ENCODE data around the gene MAP1LC3B2.

Gene MAP1LC3B2

DNA sequence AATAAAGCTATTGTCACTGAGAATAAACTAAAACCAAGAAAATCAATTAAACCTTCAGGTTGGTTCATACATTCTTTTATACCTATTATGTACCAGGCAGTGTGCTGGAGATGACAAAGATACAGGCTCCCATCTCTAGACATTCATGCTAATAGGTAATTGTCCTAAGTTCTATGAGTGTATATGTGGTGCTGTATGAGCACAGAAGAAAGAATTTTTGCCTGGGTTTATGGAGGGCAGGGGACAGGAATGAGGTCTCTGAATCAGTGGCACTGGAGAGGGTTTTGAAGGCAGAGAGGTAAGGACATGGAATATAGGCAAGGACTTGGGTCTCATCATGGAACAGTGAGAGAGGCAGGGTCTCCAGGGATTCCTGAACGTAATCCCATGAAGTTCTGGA lies 38.7 kb downstream of the MAP1LC3B2 start:
- no peak for DNase-seq

DNA sequence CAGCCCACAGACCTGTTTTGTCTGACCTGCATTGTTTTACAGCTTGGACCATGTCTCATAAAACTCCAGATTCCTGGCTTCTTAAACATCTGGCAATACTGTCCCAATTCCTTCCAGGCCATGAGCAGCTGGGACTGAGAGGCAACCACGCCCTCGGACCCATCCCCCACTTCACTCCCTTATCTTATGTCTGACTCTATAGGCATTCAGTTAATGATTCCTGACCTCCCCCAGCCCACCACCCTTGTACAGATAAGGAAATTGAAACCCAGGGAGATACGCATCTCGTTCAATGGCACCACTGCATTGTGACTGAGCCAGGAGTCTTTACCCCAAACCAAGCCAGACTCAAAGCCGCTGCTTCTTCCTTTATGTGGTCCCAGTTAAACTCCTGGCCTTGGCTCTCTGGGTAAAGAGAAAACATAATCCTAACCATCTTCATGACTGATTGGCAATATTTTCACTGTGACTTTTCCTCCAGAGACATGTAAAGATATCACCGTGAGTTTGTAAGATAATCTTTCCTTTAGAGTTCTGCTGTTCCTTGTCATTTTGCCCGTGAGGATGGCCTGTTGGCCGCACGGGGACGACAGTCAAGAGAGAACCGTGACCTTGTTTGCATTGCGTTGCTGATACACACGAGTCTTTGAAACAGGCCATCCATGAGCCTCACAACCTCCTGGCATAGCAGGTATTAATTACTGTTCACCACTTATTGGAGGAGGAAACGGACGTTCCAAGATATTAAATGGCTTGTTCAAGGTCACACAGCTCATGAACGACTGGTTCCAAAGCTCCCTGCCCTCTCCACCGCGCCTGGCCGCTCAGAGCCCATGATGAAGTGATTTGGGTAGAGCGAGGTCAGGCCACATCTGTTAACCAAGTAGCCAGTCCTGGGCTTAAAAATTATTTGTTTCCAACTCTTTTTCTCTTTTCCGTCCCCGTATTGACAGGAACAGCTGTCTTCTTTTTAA lies 39.4 kb downstream of the MAP1LC3B2 start:
- DNase-seq = no peak

DNA sequence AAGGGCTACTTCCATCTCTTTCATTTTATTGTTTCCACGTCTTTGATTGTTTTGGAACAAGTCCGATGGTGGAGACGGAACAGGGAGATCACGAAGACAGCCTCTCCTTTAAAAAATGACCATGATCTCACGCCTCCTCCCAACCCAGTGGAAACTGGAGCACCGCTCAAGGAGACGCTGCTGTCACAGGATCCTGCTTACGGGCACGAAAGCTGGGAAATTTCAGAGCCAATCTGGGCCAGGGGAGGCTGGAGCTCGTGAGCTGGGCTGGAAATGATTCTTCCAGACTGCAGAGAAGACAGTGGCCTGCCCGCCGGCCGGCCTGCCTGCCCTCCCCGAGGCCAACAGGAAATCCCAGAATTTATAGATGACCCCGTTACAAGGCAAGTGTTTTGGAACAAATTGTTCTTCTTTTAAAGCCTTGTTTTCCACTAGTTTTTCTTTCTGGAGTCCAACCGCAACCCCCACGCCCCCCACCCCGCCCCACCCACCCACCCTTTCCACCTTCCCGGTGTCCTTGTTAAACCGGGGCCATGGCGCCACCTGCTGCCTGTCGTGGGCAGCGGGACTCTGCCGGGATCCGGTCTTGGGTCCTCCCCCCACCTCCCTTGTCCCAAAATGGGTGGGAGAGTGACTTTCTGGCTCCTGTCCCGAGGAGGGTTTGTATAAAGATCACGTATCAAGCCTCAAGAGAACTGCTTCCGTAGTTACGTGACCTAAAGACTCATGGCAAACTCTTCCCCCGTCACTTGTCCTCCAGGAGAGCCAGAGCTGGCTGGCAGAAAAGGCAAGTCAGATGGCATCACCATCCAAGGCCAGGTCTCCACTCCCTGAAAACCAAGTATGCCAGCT lies 40.3 kb downstream of the MAP1LC3B2 start:
- DNase-seq = peak; percentile 70 to 88 (median 76)

DNA sequence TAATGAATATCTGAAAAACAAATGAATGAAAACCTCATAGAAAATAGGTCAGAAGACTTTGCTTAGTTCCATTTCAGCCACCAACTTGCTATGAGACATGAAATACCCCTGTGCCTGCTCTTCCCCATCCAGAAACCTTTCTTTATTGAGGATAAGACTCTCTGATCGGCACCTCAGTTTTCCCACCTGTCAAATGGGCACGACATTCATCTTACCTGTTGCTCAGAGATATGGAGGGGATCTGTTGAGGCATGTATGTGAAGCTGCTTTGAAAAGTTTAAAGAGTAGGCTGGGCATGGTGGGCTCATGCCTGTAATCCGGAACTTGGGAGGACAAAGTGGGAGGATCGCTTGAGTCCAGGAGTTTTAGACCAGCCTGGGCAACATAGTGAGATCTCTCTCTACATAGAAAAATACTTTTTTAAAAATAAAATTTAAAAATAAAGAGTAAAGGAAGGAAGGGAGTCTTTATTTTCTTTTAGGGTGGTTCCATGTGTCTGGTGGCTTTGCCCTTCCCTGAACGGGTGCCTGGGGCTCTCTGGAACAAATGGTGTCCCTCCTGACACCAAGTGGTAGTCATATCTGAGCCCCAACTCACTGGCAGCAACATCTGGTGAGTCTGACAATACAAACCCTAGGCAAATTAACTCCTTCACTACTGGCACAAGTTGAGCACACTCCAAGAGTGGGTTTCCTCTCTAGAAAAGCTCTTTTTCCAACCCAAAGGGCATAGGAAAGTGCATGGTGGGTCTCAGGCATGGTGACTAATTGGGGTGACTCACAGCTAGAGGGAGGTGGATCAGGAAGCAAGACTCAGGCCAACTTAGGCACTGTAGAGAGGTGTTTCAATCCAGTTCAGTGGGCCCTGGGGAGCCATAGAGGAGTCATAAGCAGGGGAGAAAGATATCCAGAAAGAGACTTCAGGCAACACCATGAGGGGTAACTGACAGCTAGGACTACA lies 42.1 kb downstream of the MAP1LC3B2 start:
- peak; percentile 65 to 73 (median 66) for DNase-seq

DNA sequence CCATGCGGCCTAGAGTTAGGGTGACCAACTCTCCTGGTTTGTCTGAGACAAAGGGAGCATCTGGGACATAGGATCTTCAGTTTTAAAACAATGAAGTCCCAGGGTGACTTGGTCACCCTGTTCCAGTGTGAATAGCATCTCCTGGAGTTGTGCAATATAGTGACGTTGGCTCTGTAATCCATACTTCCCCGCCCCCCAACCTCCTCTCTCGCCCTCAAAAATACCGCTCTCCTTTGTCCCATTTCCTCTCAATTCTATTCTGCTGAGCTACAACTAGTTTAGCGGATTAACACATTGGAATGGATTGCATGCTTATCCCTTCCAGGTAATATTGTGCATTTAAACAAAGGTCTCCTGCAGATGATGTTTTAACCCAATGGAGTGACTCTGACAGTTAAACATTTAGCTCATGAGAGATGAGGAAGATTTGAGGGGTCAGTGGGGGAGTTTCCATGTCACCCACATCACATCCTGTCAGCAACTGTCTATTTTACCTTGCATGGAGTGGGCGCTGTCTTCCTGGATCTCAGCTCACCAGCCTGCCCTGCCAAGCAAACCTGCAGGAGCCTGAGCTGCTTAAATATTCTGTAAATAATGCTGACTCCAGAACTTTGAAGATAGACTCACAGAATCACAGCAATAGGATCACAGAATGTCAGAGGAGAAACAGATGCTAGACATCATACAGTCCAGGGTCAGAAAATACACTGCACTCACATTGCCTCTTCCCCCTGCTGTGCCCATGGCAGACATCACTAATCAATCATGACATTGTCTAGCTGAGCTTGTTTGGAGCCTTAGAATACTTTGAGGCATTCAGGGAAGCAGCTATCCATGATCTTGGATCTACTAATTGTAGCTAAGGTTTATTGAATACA lies 43.0 kb downstream of the MAP1LC3B2 start:
- peak; percentile 31 to 50 (median 42) for DNase-seq

DNA sequence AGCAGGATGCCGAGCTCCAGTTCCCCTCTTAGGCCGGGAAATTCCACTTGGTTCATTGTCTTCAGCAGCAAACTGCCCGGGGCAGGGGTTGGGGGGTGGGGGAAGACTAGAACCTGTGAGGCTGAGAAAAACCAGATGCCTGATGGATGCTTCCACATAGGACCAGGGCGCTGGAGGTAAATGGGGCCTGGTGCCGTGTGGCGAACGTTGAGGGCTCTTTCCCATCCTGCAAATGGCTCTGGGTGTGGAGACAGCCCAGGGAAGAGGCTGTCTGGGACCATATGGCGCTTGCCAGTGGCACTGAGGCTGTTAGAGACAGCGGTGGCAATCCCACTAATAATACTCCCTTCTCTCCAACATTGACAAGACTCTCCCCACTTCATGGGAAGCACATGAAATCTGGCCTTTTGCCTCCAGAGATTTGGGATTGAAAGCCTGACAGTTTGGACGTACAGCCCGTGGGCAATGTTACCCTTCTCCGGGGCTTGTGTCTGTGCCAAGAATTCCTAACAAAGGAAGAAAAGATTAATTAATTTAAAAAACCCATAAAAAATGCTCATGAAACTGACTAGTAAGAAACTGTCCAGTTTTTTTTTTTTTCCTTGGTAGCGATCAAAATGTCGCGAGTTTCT lies 44.5 kb downstream of the MAP1LC3B2 start:
- no peak for DNase-seq

DNA sequence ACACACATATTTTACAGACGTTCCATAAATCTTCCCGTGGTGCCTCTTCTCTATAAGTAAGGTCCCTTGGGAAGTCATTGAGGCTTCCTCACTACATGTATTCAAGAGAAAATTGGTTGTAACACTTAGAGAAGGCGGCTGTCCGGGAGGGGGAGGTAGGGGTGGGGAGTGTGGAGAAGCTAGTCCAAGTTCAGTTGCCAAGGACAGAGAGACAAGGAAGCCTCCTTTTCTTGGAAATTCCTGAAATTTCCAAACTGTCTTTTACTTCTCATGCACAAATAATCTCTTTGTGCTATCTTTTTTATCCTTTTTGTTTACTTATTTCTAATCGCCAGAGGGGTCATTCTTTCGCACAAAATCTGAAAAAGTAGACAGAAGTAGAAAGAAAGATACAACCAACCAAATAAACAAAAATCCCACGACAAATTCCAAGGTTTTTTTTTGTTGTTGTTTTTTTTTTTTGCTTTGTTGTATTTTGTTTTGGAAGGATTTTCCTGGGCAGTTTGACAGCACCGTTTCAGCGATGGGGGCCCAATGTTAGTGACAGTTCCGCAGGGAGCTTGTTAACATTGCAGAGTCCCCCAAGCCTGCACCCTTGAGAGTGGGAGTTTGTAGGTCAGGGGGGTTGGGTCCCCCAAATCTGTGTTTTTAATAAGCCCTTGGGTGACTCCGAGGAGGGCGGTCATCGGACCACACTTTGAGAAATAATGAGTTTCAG lies 45.2 kb downstream of the MAP1LC3B2 start:
- no peak for DNase-seq

DNA sequence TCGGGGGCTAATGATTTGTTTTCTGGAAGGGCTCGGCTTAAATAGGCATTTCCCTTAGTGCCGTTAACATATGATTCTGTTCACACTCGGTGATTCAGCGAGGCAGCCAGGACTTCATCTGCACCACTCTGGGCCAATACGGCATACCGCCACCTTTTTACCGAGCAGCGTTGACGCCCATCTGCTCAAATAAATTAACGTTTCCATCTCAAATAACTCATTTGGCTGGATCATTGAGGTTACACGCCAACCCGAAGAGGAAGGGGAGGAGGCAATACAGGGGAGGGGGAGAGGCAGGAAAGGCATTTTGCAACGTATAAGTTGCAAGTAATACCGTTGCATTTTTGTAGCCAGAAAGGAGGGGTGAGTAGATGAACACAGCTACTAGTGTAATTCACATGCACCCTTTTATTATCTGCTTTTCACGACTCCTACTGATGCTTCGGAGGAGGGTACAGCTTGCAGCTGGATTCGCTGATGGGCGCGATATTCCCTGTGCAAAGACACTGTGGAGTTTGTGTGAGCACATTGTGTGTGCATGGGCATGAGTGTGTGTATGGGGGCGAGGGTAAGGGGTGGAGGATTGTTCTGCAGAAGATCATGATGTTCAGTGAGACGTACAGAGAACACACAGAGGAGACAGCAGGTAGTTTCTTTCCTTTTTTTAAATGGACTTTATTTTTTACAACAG lies 45.9 kb downstream of the MAP1LC3B2 start:
- DNase-seq = no peak

DNA sequence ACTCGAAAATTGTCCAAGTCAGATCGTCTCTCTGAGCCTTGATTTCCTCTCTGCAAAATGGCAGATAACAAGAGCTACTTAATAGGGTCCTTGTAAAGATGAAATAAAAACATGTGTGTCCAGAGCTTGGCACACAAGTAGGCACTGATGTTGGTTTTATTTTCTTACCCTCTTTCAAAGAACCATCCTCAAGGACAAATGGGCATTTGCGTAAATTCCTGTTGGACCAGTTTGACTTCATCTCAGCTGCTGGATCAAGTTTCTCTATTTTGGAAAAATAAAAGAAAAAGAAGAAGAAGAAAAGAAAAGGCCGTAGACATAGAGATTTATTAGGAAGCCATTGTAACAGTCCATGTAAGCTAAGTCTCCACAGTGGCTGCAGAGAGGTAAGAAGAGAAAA lies 47.2 kb downstream of the MAP1LC3B2 start:
- DNase-seq = no peak

DNA sequence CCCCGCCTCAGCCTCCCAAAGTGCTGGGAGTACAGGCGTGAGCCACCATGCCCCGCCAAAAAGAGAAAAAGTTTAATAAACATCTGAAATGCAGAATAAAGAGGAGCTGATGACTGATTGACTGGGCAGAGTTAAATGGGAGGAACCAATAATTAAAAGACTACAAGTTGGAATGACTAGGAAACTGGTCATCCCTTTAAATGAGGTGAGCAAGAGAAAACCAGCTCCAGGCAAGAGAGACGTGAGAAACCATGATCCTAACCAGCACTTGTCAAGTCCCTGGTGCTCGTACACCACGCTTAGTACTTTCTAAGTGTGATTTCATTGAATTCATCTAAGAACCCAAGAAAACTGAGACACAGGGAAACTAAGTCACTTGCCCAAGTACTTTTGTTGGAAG lies 47.9 kb downstream of the MAP1LC3B2 start:
- no peak for DNase-seq

DNA sequence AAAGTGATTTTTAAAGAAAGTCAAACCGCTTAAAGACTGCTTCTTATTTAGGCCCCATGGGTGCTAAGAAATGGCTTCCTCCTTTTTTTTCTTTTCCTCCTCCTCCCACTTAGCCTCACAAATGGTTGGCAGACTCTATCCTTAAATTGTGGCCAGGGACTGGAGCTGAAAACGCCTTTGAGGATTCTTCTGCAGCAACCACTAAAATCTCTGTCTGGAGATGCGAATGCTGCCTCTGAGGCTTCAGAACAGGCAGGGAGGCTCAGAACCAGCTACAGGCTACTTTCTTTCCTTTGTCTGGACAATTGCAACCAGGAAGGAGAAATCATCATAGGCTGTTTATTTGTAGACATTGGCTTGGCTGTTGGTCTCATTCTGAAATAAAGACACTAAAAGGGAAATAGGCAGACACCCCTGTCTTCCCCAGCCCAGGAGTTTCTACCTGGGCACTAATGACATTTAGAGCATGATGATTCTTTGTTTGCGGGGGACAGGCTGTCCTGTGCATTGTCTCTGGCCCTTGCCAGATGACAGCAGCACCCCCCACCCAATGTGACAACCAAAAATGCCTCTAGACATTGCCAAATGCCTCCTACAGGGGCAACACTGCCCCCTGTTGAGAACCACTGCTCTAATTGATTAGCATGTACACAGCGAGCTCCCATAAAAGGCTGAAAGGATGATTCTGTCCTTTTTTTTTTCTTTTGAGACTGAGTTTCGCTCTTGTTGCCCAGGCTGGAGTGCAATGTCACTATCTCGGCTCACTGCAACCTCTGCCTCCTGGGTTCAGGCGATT lies 50.3 kb downstream of the MAP1LC3B2 start:
- DNase-seq = peak; percentile 39 to 61 (median 46)

DNA sequence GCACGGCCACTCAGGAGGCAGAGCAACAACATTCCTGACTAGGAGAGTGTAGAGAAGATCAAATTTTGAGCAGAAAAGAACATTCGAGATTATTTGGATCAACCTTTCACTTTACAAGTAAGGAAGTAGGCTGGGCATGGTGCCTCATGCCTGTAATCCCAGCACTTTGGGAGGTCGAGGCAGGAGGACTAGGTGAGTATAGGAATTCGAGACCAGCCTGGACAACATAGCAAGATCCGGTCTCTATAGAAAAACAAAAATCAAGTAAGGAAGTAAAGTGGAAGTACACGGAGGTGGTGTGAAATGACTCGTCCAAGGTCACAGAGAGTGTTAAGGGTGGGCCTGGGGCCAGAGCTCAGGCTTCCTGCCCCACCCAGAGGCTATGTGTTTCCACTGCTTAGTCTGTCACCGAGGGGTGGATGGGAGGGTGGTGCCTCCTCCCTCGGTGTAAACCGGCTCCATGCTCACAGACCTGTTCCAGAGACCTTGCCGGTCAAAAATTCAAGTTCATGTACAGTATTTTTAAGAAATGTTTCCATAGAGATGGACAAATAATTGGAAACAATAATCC lies 51.9 kb downstream of the MAP1LC3B2 start:
- no peak for DNase-seq

DNA sequence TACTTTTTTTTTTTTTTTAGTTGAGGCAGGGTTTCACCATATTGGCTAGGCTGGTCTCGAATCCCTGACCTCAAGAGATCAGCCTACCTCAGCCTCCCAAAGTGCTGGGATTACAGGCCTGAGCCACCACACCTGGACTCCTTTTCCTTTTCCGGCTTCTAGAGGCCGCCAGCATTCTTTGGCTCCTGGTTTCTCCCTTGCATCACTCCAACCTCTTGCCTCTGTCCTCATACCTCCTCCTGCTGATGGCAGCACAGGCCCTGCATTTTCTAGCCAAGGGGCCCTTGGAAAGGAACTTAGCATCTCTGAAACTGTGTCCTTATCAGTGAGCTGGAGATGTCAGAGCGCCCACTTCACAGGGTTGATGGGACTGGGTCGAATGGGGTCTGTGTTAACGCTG lies 53.3 kb downstream of the MAP1LC3B2 start:
- no peak for DNase-seq

DNA sequence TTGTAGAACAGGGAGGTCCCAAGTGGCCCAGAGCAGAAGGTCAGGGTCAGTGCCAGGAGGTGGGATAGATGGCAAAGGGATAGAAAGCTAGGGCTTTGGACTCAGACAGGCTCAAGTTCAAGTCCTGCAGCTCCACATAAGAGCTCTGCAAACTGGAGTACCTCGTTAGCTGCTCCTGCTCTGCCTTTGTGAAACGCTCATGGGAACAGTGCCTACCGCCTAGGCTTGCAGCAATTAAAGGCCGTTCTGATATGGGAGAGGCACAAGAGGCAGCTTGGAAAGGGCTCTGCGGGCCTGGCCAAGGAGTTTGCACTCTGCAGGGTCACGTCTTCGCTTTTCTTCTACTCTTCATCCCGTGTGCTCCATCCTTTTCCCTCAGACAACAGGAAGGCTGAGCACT lies 54.1 kb downstream of the MAP1LC3B2 start:
- DNase-seq = no peak

DNA sequence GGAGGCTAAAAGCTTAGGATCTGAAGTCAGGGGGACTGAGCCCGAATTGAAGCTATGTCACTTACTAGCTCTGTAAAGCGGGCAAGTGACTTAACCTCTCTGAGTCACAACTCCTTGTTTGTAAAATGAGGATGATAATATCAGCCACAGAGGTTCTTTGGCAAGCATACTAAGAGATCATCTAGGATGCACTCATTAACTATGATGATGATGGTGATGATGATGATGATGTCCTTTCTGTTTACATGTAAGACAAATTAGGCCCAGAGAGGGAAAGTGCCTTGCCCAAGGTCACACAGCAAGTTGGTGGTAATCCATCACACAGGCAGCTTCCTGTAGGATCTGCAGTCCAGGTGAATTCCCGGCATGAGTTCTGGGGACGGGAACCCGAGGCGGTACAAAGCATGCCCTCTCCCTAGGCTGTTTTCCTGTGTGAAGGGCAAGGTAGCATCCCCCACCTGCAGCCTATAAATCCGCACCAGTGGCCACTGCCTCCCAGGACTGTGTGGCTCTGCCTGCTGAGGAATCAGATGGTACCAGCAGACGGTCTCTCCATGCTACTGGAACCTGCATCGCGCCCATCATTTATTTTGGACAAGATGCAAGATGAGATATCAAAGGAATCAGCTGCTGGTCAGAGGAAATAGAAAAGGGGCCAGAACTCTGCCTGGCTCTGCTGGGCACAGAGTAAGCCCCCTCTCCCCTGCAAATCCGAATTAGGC lies 55.2 kb downstream of the MAP1LC3B2 start:
- no peak for DNase-seq

DNA sequence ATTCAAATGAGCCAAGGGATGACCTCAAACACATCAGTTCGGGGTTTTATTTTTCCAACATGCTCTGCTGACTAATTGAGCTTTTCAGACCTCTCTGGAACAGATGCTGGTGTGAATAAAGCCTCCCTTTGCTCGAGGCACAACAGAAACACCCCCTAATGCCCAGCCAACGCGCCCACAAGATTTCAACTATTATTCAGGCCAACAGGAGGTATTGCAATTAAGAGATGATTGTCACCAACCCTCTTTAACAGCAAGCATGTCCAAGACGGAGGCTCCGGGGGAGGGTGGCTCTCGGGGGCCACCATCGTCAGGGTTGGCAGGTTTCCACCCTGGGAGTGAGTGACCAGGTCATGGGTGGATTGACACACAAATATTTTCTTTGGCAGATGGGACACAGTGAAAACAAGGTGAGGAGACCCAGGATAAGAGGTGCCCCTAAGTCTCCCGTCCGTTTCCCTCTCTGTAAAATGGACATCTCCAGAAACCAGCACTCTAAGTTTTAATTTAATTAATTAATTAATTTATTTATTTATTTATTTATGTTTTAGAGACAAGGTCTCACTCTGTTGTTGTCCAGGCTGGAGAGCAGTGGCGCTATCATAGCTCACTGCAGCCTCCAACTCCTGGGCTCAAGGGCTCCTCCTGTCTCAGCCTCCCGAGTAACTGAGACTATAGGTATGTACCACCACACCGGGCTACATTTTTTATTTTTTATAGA lies 56.1 kb downstream of the MAP1LC3B2 start:
- no peak for DNase-seq
